ENCODE results near the gene DAPK2. TPM values are rescaled to one million over a fixed set of nuclear protein-coding genes. Genes with fewer than 3 reads are reported as not detected.
"Not testable (repeated sequence)": the region's sequence is repeated elsewhere in the genome, so short reads cannot be mapped to it uniquely, and the experiment has no call there.

The DAPK2 gene
- total RNA-seq, 2 donors from 2014 or later, result 28.8 to 57.6 TPM

DNA sequence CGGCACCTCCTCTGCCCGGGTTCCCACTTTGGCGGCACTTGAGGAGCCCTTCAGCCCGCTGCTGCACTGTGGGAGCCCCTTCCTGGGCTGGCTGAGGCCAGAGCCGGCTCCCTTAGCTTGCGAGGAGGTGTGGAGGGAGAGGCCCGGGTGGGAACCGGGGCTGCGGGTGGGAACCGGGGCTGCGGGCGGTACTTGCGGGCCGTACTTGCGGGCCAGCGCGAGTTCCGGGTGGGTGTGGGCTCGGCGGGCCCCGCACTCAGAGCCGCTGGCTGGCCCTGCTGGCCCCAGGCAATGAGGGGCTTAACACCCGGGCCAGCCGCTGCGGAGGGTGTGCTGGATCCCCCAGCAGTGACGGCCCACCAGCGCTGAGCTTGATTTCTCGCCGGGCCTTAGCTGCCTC is 14.4 kb upstream of the DAPK2 start:
- TF ChIP-seq, protein P1, sequence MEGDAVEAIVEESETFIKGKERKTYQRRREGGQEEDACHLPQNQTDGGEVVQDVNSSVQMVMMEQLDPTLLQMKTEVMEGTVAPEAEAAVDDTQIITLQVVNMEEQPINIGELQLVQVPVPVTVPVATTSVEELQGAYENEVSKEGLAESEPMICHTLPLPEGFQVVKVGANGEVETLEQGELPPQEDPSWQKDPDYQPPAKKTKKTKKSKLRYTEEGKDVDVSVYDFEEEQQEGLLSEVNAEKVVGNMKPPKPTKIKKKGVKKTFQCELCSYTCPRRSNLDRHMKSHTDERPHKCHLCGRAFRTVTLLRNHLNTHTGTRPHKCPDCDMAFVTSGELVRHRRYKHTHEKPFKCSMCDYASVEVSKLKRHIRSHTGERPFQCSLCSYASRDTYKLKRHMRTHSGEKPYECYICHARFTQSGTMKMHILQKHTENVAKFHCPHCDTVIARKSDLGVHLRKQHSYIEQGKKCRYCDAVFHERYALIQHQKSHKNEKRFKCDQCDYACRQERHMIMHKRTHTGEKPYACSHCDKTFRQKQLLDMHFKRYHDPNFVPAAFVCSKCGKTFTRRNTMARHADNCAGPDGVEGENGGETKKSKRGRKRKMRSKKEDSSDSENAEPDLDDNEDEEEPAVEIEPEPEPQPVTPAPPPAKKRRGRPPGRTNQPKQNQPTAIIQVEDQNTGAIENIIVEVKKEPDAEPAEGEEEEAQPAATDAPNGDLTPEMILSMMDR (IDR thresholded peaks at IDR 0.05), result no peak
- DNase-seq (ENCODE audit: low spot score), result no peak
- no peak overlapping the region for H3K4me3 ChIP-seq

DNA sequence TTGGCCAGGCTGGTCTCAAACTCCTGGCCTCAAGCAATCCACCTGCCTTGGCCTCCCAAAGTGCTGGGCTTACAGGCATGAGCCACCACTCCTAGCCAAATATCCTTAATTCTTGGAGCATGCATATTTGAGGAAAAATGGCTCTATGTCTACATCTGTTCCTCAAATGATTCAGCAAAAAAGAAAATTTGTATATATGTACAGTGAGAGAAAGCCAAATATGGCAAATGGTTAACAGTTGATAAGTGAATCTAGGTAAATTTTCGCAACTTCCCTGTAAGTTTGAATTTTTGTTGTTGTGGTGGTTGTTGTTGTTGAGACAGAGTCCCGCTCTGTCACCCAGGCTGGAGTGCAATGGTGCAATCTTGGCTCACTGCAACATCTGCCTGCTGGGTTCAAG is 12.8 kb upstream of the DAPK2 start:
- not testable (repeated sequence) for H3K9me3 ChIP-seq; H3K36me3 ChIP-seq; H3K27ac ChIP-seq; DNase-seq (ENCODE audit: low spot score); H3K27me3 ChIP-seq; H3K4me3 ChIP-seq; H3K4me1 ChIP-seq

More for the DNA sequence above, 14.4 kb upstream of the DAPK2 start:
- Histone ChIP-seq H3K9me3 (no peaks in the 10 kb centered on the region), H3K4me1 (no peaks in the 10 kb centered on the region), H3K27me3 (no peaks in the 10 kb centered on the region), H3K36me3 (no peaks in the 10 kb centered on the region), H3K27ac (no peak overlapping the region)

DNA sequence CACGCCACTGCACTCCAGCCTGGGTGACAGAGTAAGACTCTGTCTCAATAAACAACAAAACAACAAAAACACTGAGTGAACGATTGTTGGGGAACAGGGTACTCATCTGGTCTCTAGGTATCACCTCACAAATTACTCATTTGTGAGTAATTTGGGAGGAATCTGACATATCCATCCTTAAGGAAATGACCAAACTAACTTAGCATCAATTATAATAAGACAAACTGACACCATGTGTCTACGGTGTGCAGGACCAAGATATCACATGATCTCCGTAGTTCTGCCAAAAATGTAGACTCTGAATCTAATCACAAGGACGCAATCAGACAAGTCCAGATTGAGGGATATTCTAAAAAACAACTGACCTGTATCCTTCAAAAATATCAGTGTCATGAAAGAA is 12.0 kb upstream of the DAPK2 start:
- Histone ChIP-seq H3K36me3 (no peaks in the 10 kb centered on the region), H3K4me3 (no peak overlapping the region), H3K9me3 (no peaks in the 10 kb centered on the region), H3K27ac (no peak overlapping the region), H3K27me3 (no peaks in the 10 kb centered on the region), H3K4me1 (no peaks in the 10 kb centered on the region)
- TF ChIP-seq, protein P1 (IDR thresholded peaks at IDR 0.05), result no peak
- DNase-seq (ENCODE audit: low spot score), result no peak

DNA sequence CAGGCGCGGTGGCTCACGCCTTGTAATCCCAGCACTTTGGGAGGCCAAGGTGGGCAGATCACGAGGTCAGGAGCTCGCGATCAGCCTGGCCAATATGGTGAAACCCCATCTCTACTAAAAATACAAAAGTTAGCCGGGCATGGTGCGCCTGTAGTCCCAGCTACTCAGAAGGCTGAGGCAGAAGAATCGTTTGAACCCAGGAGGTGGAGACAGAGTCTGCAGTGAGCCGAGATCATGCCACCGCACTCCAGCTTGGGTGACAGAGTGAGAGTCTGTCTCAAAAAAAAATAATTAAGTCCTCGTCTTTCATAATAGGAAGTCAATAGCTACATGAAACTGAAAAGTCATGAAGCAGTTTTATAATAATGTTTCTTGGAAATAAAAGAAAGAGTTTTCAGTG is 7.4 kb upstream of the DAPK2 start:
- not testable (repeated sequence) for DNase-seq (ENCODE audit: low spot score); H3K4me1 ChIP-seq; H3K4me3 ChIP-seq; H3K27ac ChIP-seq; H3K9me3 ChIP-seq; H3K27me3 ChIP-seq; H3K36me3 ChIP-seq

DNA sequence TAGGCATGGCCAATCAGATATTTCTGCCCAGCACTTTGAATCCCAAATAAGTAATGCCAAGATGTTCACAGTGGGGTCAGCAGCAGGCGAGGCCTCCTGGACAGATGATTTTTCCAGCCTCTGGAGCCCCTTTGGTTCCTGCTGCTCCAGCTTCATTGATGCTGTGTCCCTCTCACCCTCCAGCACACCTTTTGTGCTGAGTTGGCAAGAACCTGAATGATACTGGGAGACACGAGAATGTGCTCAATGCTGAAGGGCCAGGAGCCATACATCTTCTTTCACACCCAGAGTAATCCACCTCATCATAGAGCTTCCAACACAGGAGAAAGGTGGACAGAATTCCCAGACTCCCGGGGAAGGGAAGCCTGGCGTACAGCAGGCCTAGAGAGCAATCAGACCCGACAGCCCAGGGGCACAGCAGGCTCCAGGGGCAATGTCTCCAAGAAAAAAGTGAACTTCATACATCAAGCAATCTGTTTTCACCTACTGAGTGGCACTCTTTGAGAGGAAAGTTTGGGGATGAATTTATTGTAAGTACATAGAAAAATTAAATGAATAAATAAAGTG is 6.7 kb upstream of the DAPK2 start:
- Histone ChIP-seq H3K27me3 (no peaks in the 10 kb centered on the region), H3K9me3 (no peaks in the 10 kb centered on the region), H3K4me3 (no peak overlapping the region), H3K27ac (no peak overlapping the region), H3K4me1 (no peaks in the 10 kb centered on the region), H3K36me3 (no peaks in the 10 kb centered on the region)
- no peak for DNase-seq (ENCODE audit: low spot score)
- TF ChIP-seq, protein P1 (IDR thresholded peaks at IDR 0.05), result no peak

DNA sequence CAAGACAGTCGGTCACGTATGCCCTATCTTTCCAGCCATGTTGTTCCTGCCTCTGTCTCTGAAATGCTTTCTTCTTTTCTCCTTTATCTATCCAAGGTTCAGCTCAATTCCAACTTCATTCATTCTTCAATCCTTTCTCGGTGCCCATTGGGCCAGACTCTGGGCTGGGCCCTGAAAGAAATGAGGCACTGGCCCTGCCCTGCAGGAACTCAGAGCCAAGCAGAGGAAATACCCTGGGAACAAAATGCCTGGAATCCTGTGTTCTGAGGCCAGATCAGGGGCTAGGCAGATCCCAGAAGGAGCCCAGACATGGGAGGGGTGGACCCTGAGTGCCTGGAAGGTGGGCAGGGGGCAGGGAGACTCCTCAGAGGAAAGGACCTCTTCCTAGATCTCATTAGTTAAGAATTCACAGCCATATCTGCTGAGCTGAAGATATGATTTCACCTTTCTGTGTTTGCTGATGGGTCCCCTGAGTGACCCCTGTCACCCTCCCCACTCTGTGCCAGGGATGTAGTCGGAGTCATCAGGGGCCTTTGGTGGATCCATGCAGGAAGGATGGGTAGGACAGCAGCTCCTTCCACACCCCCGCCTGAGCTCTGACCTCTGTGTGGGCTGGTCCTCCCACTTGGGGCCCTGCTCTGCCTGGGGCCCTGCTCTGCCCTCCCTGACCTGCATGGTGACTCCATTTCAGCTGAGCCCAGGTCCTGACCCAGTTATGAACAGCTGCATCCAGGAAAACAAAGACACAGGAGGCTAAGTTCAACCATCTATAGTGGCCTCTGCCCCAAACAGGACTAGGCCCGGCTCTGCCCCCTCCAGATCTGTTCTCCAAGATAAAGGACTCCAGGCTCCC is 5.3 kb upstream of the DAPK2 start:
- DNase-seq (ENCODE audit: low spot score), result no peak
- TF ChIP-seq, protein P1 (IDR thresholded peaks at IDR 0.05), result no peak
- H3K27ac ChIP-seq, result no peak overlapping the region
- peaks cover 0 to 8% of the 10 kb centered on the region in 2 donors for H3K4me1 ChIP-seq
- no peaks in the 10 kb centered on the region for H3K27me3 ChIP-seq
- no peak overlapping the region for H3K4me3 ChIP-seq
- no peaks in the 10 kb centered on the region for H3K9me3 ChIP-seq
- H3K36me3 ChIP-seq, result no peaks in the 10 kb centered on the region

DNA sequence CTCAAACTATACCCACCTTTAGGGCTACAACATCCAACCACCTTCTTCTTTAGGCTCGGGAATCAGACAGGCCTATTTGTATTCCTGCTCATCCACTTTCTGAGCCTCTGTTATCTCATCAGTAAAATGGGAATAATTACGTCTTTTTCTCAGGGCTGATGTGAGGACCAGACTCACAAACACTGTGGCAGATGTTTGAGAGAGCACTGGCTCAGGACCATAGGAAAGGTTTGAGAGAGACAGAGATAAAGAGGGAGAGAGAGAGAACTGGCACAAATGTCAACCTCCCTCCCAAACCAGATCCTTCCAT is 4.8 kb upstream of the DAPK2 start:
- peaks cover 0 to 11% of the 10 kb centered on the region in 2 donors for H3K4me1 ChIP-seq
- H3K36me3 ChIP-seq, result no peaks in the 10 kb centered on the region
- H3K4me3 ChIP-seq, result no peak overlapping the region
- H3K9me3 ChIP-seq, result no peaks in the 10 kb centered on the region
- DNase-seq (ENCODE audit: low spot score), result no peak
- H3K27ac ChIP-seq, result no peak overlapping the region
- H3K27me3 ChIP-seq, result no peaks in the 10 kb centered on the region
- TF ChIP-seq, protein P1 (IDR thresholded peaks at IDR 0.05), result no peak

Data from right atrium auricular region (tissue), 2 donors.